ENCODE measurements around the gene EXTL2. TPM values are rescaled to one million over a fixed set of nuclear protein-coding genes. Genes with fewer than 3 reads are reported as not detected.

EXTL2 gene
- total RNA-seq (1 to 10 TPM; 7.5 to 7.6 TPM), polyA plus RNA-seq (1 to 10 TPM; 3.6 to 8.7 TPM)

GRCh38 chr1:100894603-100895539 is at the start of gene EXTL2:
EXTL2 (minus strand) TSS chr1:100894842; CDS start chr1:100888757, 6,085 bp downstream.
- Histone ChIP-seq H3K9ac (ENCODE audit: low read depth in 1 of 2, low read length in 2 of 2) (peak within 1 kb of the TSS; percentile 85 to 94), H3K27me3 (ENCODE audit: control insufficient read depth in 4 of 4, insufficient read depth in 4 of 4, low read length in 3 of 4) (no peaks in the 10 kb centered on the region), H3K27ac (ENCODE audit: low read depth in 1 of 2, low read length in 2 of 2) (peak within 1 kb of the TSS; percentile 97 to 98), H3K36me3 (ENCODE audit: control insufficient read depth in 4 of 4, insufficient read depth in 3 of 4, low read depth in 1 of 4, low read length in 3 of 4) (peaks cover 0 to 6% (median 4%) of the 10 kb centered on the region in 4 donors), H3K9me3 (ENCODE audit: control insufficient read depth in 4 of 4, low read length in 3 of 4) (peaks cover 0 to 4% (median 0%) of the 10 kb centered on the region in 4 donors), H3K4me1 (ENCODE audit: control insufficient read depth in 4 of 4, insufficient read depth in 4 of 4, low read length in 3 of 4) (peaks cover 0 to 17% (median 12%) of the 10 kb centered on the region in 4 donors), H3K4me3 (ENCODE audit: low read depth in 1 of 3, low read length in 3 of 3) (peak within 1 kb of the TSS; percentile 83 to 99 (median 91))
- peak; percentile 76 for DNase-seq (ENCODE audit: low spot score)
- TF ChIP-seq, protein P1, sequence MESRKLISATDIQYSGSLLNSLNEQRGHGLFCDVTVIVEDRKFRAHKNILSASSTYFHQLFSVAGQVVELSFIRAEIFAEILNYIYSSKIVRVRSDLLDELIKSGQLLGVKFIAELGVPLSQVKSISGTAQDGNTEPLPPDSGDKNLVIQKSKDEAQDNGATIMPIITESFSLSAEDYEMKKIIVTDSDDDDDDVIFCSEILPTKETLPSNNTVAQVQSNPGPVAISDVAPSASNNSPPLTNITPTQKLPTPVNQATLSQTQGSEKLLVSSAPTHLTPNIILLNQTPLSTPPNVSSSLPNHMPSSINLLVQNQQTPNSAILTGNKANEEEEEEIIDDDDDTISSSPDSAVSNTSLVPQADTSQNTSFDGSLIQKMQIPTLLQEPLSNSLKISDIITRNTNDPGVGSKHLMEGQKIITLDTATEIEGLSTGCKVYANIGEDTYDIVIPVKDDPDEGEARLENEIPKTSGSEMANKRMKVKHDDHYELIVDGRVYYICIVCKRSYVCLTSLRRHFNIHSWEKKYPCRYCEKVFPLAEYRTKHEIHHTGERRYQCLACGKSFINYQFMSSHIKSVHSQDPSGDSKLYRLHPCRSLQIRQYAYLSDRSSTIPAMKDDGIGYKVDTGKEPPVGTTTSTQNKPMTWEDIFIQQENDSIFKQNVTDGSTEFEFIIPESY (IDR thresholded peaks at IDR 0.05), result no peak
- TF ChIP-seq NR2F2 (IDR thresholded peaks at IDR 0.05), result peak; percentile 9
- TF ChIP-seq FOXA2 (IDR thresholded peaks at IDR 0.05), result no peak
- peak in 1 of 2 donors; percentile 41 for TF ChIP-seq JUND (IDR thresholded peaks at IDR 0.05)
- TF ChIP-seq TAF1 (conservative IDR thresholded peaks at IDR 0.05), result peak; percentile 76
- peak; percentile 91 for TF ChIP-seq YY1 (IDR thresholded peaks at IDR 0.05)
- TF ChIP-seq EGR1 (IDR thresholded peaks at IDR 0.05; ENCODE audit: low read depth in 2 of 2), result peak in 1 of 2 donors; percentile 40
- peak; percentile 71 for TF ChIP-seq SP1 (IDR thresholded peaks at IDR 0.05)
- no peak for TF ChIP-seq CTCF (IDR thresholded peaks at IDR 0.05; ENCODE audit: low read depth, low read length, missing input control)
- TF ChIP-seq MAX (IDR thresholded peaks at IDR 0.05), result peak; percentile 57
- TF ChIP-seq, protein P2, sequence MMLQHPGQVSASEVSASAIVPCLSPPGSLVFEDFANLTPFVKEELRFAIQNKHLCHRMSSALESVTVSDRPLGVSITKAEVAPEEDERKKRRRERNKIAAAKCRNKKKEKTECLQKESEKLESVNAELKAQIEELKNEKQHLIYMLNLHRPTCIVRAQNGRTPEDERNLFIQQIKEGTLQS (IDR thresholded peaks at IDR 0.05), result peak; percentile 11
- no peak for TF ChIP-seq HNF4G (IDR thresholded peaks at IDR 0.05)
- TF ChIP-seq FOXA1 (IDR thresholded peaks at IDR 0.05), result no peak
- TF ChIP-seq, protein P3, sequence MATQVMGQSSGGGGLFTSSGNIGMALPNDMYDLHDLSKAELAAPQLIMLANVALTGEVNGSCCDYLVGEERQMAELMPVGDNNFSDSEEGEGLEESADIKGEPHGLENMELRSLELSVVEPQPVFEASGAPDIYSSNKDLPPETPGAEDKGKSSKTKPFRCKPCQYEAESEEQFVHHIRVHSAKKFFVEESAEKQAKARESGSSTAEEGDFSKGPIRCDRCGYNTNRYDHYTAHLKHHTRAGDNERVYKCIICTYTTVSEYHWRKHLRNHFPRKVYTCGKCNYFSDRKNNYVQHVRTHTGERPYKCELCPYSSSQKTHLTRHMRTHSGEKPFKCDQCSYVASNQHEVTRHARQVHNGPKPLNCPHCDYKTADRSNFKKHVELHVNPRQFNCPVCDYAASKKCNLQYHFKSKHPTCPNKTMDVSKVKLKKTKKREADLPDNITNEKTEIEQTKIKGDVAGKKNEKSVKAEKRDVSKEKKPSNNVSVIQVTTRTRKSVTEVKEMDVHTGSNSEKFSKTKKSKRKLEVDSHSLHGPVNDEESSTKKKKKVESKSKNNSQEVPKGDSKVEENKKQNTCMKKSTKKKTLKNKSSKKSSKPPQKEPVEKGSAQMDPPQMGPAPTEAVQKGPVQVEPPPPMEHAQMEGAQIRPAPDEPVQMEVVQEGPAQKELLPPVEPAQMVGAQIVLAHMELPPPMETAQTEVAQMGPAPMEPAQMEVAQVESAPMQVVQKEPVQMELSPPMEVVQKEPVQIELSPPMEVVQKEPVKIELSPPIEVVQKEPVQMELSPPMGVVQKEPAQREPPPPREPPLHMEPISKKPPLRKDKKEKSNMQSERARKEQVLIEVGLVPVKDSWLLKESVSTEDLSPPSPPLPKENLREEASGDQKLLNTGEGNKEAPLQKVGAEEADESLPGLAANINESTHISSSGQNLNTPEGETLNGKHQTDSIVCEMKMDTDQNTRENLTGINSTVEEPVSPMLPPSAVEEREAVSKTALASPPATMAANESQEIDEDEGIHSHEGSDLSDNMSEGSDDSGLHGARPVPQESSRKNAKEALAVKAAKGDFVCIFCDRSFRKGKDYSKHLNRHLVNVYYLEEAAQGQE (IDR thresholded peaks at IDR 0.05), result no peak
- peak; percentile 30 to 45 for TF ChIP-seq RXRA (IDR thresholded peaks at IDR 0.05)
- TF ChIP-seq HNF4A (conservative IDR thresholded peaks at IDR 0.05), result peak in 1 of 2 donors; percentile 33
- TF ChIP-seq RAD21 (IDR thresholded peaks at IDR 0.05), result peak in 1 of 2 donors; percentile 20
- peak; percentile 55 to 87 for TF ChIP-seq GABPA (IDR thresholded peaks at IDR 0.05 in 1 of 2, conservative IDR thresholded peaks at IDR 0.05 in 1 of 2)
- WGBS, result under 1% methylated on average over 47 of the region's 47 CpGs

Data from liver (tissue), 9 donors.